ENCODE data around the gene MPRIP. TPM values are rescaled to one million over a fixed set of nuclear protein-coding genes. Genes with fewer than 3 reads are reported as not detected.

Gene MPRIP
- total RNA-seq, 8 experiments from 2014 or later, result 35.0 to 136 (median 91.5) TPM

DNA sequence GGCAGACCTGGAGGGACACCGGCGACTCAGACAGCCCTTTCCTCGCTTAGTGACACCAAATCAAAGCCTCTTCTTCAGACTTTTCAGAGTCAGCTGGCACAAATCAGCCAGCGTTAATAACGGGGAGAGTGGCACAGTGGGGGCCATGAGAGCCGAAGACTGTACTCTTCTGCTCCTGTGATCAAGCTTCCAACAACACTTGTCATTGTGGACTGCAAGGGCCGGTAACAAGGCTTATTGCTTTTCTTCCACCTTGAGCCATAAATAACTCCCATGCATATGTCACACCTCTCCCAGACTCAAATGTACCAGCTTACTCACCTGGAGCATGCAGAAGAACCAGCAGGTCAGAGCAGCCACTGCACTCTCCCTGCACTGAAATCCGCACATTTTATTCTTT lies 181.9 kb downstream of the MPRIP start:
- Histone ChIP-seq H3K27ac (no peak overlapping the region), H3K4me3 (no peak overlapping the region), H3K4me1 (replicated peaks in 1 of 2) (no peaks in the 10 kb centered on the region)
- in situ Hi-C loops (cut with MboI; ENCODE audit: low pct_unique_long_range_greater_than_20kb in 2 of 9, low sequenced_read_pairs in 9 of 9, unreplicated experiment in 9 of 9), result loop anchor here in 1 of 9 experiments (25.0 kb wide), 1 partner anchor 212 kb away; no protein-coding TSS in a partner anchor
- WGBS, 10 experiments, result 92 to 100% (median 98%) methylated on average over 1 to 5 of the region's 8 CpGs; no CpG with 5 or more reads in 2 of the 10 experiments
- ATAC-seq (replicated peaks in 6 of 8), result no peak

DNA sequence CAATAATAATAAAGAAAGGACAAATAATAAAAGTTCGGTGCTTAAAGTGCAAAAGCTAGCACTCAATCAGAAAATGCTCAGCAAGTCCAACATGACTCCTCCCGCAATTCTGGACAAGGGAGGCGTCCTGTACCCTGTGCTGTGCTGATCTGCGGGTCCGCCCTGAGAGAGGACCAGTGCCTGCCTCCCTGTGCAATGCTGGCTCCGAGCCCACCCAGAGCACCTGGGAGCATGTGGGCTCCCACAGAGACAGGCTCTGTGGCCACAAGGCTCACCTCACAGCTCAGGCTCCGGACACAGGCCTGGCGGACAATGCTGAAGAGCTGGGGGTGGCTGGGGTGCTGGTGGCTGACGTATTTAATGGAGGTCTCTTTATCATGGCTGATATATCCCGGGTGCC lies 183.6 kb downstream of the MPRIP start:
- no peak overlapping the region for H3K4me3 ChIP-seq
- in situ Hi-C loops (cut with MboI; ENCODE audit: low pct_unique_long_range_greater_than_20kb in 2 of 9, low sequenced_read_pairs in 9 of 9, unreplicated experiment in 9 of 9), result no loop called here
- whole genome bisulfite sequencing, 10 experiments, result 63 to 100% (median 95%) methylated on average over 1 to 6 of the region's 10 CpGs; no CpG with 5 or more reads in 4 of the 10 experiments
- no peak overlapping the region for H3K27ac ChIP-seq
- no peak for ATAC-seq (replicated peaks in 6 of 8)
- no peaks in the 10 kb centered on the region for H3K4me1 ChIP-seq (replicated peaks in 1 of 2)

DNA sequence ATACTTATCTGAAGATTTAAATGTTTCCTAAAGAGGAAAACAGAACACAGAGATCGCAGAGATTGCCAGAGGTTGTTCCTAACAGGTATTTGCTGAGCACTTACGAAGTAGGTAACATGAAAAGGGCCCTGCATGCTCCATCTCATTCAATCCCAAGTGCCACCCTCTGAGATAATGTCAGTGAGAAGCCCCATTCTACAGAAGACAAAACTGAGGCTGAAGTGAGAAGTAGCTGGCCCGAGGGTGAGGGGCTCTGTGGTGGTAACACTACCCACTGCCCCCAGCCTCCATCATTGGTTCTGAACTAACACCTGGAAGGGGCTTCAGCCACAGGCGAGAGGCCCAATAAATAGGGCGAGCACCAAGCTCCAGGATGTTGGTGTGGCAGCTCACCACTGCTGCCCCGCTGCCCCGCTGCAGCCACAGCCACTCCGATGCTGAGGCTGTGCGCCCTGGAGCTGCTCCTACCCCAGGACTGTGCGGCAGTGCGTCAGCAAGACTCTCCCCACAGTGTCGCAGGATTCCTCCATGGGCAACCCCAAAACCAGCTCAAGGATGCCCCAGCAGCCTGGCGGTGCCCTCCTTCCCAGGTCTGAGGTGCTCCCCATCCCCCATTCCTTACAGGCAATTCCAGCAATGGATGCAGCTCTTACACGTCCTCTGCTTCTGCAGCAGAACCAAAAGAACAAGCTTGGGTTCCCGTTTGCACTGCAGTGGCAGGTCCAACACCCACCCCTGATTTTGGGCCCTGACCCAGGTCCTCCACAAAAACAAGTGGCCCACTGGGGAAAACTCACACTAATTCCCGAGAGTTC lies 184.4 kb downstream of the MPRIP start:
- WGBS, 10 experiments, result 83 to 100% (median 95%) methylated on average over 1 to 11 of the region's 16 CpGs; no CpG with 5 or more reads in 2 of the 10 experiments
- H3K4me1 ChIP-seq (replicated peaks in 1 of 2), result no peaks in the 10 kb centered on the region
- no peak overlapping the region for H3K4me3 ChIP-seq
- in situ Hi-C loops (cut with MboI; ENCODE audit: low pct_unique_long_range_greater_than_20kb in 2 of 9, low sequenced_read_pairs in 9 of 9, unreplicated experiment in 9 of 9), result no loop called here
- no peak for ATAC-seq (replicated peaks in 6 of 8)
- H3K27ac ChIP-seq, result no peak overlapping the region

DNA sequence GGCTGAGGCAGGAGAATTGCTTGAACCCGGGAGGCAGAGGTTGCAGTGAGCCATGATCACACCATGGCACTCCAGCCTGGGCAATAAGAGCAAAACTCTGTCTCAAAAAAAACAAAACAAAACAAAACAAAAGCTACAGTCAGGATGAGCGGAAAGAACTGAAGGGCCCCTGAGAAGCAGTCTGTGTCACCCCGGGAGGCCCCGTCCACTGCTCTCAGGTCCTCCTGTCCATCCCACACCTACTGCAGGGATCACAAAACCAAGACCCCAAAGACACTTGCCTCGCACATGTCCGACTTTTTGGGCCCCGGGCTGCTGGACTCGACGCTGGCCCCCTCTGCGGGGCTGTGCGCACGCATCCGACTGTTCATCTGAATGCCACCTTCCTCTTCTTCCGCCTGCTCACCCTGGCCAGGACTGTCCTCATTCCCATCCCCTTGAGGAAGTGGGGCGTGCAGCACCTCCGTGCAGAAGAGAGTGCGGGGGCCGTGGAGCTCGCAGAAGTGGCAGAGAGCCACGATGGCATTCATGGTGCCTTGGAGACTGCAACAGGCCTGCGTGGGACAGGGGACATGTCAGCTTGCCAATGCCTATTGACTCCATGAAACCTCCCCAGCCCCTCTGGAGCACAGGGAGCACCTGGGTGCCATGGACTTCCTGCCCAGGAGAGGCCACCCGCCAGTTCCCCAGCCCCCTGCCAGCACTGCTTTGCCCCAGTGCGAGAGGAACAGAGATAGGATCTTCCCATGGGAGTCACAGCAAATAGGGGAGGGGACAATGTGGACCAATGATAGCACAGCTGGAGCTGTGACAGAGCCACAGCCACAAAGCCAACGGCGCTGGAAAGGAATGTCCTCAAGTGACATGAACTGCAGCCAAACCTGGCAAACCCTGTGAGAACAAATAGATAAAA lies 185.6 kb downstream of the MPRIP start:
- 53 to 95% (median 87%) methylated on average over 1 to 14 of the region's 25 CpGs; no CpG with 5 or more reads in 3 of the 10 experiments for WGBS, 10 experiments
- Histone ChIP-seq H3K4me3 (no peak overlapping the region), H3K4me1 (replicated peaks in 1 of 2) (no peaks in the 10 kb centered on the region), H3K27ac (no peak overlapping the region)
- in situ Hi-C loops (cut with MboI; ENCODE audit: low pct_unique_long_range_greater_than_20kb in 2 of 9, low sequenced_read_pairs in 9 of 9, unreplicated experiment in 9 of 9), result no loop called here
- ATAC-seq (replicated peaks in 6 of 8), result no peak

DNA sequence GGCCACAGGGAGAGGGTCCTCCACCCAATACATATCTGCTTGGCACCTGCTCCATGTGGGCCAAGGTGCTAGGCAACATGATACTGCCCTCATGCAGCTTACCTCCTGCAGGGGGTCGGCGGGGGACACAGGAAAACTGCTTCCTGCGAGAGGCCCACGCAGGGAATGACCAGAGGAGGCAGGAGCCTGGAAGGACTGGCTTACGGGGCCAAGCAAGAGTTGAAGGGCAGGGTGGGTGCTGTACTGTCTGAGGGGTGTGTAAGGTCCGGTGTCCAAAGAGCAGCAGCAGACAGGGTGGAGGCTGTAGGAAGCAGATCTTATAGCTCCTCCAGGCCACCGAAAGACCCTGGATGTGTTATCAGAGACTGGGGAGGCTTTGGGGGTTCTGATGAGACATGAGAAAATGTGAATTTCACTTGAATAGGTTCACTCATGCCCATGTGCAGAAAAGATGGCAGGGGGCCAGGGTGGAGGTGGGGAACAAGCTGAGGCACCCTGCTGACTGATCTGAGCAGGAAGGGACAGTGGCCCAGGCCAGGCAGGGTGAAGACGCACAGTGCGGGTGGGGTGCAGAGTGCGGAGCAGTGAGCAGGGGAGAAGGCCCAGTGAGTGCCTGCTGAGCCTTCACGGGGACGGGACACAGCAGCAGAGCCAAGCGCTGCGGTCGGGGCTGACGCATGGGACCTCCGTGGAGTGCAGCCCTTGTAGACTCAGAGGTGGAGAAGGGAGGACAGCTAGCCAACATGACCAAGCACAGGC lies 186.4 kb downstream of the MPRIP start:
- no peak overlapping the region for H3K27ac ChIP-seq
- in situ Hi-C loops (cut with MboI; ENCODE audit: low pct_unique_long_range_greater_than_20kb in 2 of 9, low sequenced_read_pairs in 9 of 9, unreplicated experiment in 9 of 9), result no loop called here
- 94 to 100% (median 98%) methylated on average over 1 to 8 of the region's 17 CpGs; no CpG with 5 or more reads in 6 of the 10 experiments for WGBS, 10 experiments
- H3K4me1 ChIP-seq (replicated peaks in 1 of 2), result no peaks in the 10 kb centered on the region
- peak in 1 of 8 experiments; percentile 16 for ATAC-seq (replicated peaks in 6 of 8)
- no peak overlapping the region for H3K4me3 ChIP-seq

DNA sequence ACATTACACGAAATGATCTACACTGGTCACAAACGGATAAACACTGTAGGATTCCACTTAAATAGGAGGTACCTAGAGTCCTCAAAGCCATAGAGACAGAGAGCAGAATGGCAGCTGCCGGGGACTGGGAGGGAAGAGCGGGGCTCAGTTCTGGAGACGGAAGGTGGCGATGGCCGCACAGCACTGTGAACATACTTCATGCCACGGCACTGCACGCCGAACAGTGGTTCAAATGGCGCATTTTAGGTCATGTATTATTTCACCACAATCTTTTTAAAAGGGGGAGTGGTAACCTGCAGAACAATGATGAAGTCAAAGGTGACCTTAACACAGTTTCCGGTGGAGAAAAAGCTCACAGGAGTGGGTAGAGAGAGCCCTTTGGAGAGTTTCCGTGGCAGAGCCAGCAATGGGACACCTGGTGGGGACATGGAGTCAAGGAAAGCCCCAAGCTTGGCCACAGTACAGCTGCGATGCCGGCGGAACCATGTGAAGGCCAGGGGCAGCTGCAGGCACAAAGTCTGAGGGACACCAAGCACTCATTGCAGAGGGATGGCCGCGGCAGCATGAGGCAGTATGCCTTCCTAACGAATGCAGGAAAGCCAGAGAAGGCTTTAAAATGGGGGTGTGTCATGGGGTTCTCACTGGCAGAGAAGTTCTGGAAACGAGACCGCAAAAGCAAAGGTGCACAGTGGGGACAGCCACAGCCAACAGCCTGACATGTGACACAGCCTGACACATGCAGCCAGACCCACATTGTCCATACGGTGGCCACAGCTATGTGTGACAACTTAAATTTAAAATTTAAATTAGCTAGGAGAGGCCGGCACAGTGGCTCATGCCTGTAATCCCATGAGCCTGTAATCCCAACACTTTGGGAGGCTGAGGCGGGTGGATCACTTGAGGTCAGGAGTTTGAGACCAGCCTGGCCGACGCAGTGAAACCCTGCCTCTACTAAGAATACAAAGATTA lies 187.4 kb downstream of the MPRIP start:
- Histone ChIP-seq H3K4me1 (replicated peaks in 1 of 2) (no peaks in the 10 kb centered on the region), H3K4me3 (no peak overlapping the region), H3K27ac (no peak overlapping the region)
- WGBS, 10 experiments, result 60 to 100% (median 90%) methylated on average over 2 to 14 of the region's 26 CpGs
- in situ Hi-C loops (cut with MboI; ENCODE audit: low pct_unique_long_range_greater_than_20kb in 2 of 9, low sequenced_read_pairs in 9 of 9, unreplicated experiment in 9 of 9), result no loop called here
- ATAC-seq (replicated peaks in 6 of 8), result peak in 4 of 8 experiments; percentile 32 to 66 (median 41)

DNA sequence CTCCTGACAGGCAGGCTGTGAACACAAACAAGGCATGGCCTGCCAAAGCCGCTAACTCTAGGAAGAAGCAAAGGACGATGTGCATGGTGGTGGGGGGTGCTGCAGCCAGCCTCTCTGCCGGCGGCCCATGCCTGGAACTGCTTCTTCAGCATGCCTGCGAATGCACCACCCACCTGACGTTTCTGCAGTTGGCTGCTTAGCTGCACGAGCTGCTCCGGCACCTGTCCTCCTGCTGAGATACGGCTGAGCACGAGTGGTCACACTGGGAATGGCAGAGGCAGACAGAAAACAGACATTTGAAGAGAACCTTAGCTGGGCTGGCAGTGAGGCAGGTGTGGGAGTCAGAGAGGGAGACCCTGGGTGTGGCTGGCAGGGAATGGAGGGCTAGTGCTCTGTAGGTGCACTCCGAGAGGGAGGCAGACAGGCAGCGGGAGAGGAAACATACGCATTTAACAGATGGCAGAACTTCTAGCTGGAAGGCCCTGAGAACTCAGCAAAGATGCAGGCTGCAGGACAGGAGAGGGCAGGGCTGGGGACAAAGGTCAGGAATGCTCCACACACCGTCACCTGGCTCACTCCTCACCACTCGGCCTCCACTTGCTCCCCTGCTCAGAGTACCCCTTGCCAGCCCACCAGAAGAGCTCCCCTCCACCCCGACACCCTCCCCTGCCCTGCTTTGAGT lies 189.5 kb downstream of the MPRIP start:
- WGBS, 10 experiments, result 77 to 100% (median 89%) methylated on average over 1 to 9 of the region's 16 CpGs; no CpG with 5 or more reads in 3 of the 10 experiments
- Histone ChIP-seq H3K4me3 (no peak overlapping the region), H3K27ac (no peak overlapping the region), H3K4me1 (replicated peaks in 1 of 2) (peaks cover 5 to 12% of the 10 kb centered on the region in 2 donors)
- ATAC-seq (replicated peaks in 6 of 8), result no peak
- in situ Hi-C loops (cut with MboI; ENCODE audit: low pct_unique_long_range_greater_than_20kb in 2 of 9, low sequenced_read_pairs in 9 of 9, unreplicated experiment in 9 of 9), result no loop called here

DNA sequence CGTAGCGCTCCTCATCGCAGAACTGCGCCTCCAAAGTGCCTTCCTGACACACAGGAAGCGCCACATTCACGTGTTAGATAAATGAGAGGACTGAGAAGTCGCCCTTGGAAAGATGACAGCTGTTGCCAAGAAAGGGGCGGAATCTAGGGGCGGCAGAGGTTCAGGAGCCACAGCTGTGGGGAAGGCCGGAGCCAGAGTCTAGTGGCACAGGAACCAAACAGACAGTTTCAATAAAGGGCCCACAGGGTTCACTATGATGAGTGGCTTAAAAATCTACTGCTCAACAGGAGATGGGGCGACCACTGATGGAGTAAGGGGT lies 190.0 kb downstream of the MPRIP start:
- WGBS, 10 experiments, result 72 to 100% (median 100%) methylated on average over 1 to 6 of the region's 11 CpGs; no CpG with 5 or more reads in 5 of the 10 experiments
- Histone ChIP-seq H3K27ac (no peak overlapping the region), H3K4me3 (no peak overlapping the region), H3K4me1 (replicated peaks in 1 of 2) (peaks cover 5 to 12% of the 10 kb centered on the region in 2 donors)
- in situ Hi-C loops (cut with MboI; ENCODE audit: low pct_unique_long_range_greater_than_20kb in 2 of 9, low sequenced_read_pairs in 9 of 9, unreplicated experiment in 9 of 9), result no loop called here
- no peak for ATAC-seq (replicated peaks in 6 of 8)

DNA sequence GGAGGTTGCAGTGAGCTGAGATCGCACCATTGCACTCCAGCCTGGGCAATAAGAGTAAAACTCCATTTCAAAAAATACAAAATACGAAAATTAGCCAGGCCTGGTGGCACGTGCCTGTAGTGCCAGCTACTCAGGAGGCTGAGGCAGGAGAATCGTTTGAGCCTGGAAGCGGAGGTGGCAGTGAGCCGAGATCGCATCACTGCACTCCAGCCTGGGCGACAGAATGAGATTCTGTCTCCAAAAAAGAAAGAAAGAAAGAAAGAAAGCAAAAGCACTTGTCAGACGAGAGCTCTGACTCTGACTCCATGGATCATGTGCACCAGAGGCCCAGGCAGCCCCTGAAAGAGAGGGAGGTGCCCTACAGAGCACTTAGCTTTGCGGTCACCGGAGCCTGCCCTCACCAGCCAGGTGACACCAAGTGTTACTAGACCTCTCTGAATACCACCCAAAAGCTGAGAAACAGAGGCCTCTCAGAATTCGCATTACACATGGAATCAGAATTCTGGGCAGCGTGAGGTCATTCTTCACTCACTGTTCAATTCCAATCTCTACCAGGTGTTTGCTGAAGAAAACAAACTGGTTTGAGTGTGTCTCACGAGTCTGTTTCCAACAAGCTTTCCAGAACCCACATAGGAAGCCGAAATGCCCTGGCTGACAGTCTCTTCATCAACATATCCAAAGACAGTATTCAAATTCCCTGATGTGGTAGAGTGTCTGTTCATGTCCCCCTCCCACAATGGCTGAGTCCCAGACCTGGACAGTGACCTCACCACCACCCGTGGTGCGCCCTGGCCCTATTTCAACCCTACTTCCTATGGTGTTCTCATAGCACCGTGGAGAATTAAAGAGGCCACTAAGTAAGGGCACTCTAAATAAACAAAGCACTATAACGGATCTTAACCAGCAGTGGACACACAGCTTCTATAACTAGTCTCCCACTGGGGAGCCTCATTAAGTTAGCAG lies 193.2 kb downstream of the MPRIP start:
- ATAC-seq (replicated peaks in 6 of 8), result peak in 4 of 8 experiments; percentile 6 to 13 (median 8)
- in situ Hi-C loops (cut with MboI; ENCODE audit: low pct_unique_long_range_greater_than_20kb in 2 of 9, low sequenced_read_pairs in 9 of 9, unreplicated experiment in 9 of 9), result no loop called here
- Histone ChIP-seq H3K4me3 (peak overlapping the region; percentile 81 to 97 (median 91)), H3K4me1 (replicated peaks in 1 of 2) (peaks cover 5 to 12% of the 10 kb centered on the region in 2 donors), H3K27ac (no peak overlapping the region)
- 17 to 81% (median 44%) methylated on average over 2 to 14 of the region's 19 CpGs; no CpG with 5 or more reads in 1 of the 10 experiments for WGBS, 10 experiments

DNA sequence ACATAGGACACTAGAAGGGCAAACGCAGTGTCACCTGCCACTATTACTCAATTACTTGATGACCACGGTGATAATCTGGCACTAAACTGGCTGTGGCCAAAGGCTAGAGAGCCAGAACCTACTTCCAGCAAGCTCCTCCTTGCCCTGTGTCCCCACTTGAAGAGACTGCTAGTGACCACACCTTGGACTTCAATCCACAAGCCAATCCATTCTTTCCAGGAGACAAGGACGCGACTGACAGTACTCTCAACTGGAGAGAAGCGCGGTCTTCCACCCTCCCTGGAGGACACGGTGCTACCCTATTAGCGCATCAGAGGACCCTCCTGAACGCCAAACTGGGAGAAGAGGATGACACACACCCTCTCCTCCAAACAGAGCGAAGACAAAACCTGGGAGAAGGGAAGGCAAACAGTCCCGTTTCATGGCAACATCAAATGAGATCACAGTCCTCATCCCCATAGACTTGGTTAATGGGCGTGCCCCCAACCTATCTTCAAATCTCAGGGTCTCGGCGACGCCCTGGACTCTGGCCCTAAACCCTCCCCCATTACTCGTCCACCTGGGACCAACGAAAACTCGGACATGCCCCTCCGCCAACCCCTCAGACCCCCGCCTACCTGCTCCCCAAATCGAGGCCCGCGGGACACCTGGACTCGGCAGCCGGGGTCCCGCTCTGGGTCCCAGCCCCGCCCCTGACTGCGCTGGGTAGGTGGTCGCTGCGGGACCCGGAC lies 194.2 kb downstream of the MPRIP start:
- in situ Hi-C loops (cut with MboI; ENCODE audit: low pct_unique_long_range_greater_than_20kb in 2 of 9, low sequenced_read_pairs in 9 of 9, unreplicated experiment in 9 of 9), result no loop called here
- H3K27ac ChIP-seq, result peak overlapping the region; percentile 100
- peak overlapping the region; percentile 81 to 97 (median 91) for H3K4me3 ChIP-seq
- peak; percentile 33 to 61 (median 49) for ATAC-seq (replicated peaks in 6 of 8)
- 0 to 4% (median 0%) methylated on average over 1 to 9 of the region's 31 CpGs; no CpG with 5 or more reads in 4 of the 10 experiments for WGBS, 10 experiments
- H3K4me1 ChIP-seq (replicated peaks in 1 of 2), result peaks cover 5 to 12% of the 10 kb centered on the region in 2 donors
